SU-DHL-6 (cell line): ENCODE results near the gene IGSF3.

ENCODE experiments used
- EZH2phosphoT487 ChIP-seq: fragments of 200-600 bp; sonication (generic), shearing (Covaris generic); conservative IDR thresholded peaks from 2 replicates; pipeline ENCODE4 v1.6.1; 2018; ENCODE audit warnings: mild to moderate bottlenecking, antibody characterized with exemption, low read length, moderate library complexity, mixed read lengths
- TF ChIP-seq, protein P1 (sequence below): fragments of 200-600 bp; sonication (generic); IDR thresholded peaks from one replicate; pipeline ENCODE4 v1.5.1; 2017; ENCODE audit warnings: antibody characterized with exemption, mild to moderate bottlenecking, low read length, moderate library complexity; ENCODE audit not compliant: insufficient read depth, poor library complexity, severe bottlenecking

- TF ChIP-seq, protein P1, sequence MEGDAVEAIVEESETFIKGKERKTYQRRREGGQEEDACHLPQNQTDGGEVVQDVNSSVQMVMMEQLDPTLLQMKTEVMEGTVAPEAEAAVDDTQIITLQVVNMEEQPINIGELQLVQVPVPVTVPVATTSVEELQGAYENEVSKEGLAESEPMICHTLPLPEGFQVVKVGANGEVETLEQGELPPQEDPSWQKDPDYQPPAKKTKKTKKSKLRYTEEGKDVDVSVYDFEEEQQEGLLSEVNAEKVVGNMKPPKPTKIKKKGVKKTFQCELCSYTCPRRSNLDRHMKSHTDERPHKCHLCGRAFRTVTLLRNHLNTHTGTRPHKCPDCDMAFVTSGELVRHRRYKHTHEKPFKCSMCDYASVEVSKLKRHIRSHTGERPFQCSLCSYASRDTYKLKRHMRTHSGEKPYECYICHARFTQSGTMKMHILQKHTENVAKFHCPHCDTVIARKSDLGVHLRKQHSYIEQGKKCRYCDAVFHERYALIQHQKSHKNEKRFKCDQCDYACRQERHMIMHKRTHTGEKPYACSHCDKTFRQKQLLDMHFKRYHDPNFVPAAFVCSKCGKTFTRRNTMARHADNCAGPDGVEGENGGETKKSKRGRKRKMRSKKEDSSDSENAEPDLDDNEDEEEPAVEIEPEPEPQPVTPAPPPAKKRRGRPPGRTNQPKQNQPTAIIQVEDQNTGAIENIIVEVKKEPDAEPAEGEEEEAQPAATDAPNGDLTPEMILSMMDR = no peak
- TF ChIP-seq EZH2phosphoT487 = no peak
Observed at GRCh38 chr1:116674011-116674531, 6.5 kb upstream of the IGSF3 start.
